Heart left ventricle (tissue), 16 donors: ENCODE results near the gene DHPS. TPM values are rescaled to one million over a fixed set of nuclear protein-coding genes. Genes with fewer than 3 reads are reported as not detected.

Experiments
- ATAC-seq, 4 donors: fragments of 200-7000 bp; cut with Tn5 transposase; one replicate each; pipeline ENCODE4 v1.9.1; 2020 to 2022; ENCODE audit warnings: moderate library complexity in 4 of 4, mild to moderate bottlenecking in 3 of 4, moderate number of reproducible peaks in 1 of 4
- DNase-seq, 5 donors: peaks; one replicate each; pipeline ENCODE4 v3.0.0-alpha.2; 2020
- H3K27ac ChIP-seq, 12 donors: fragments of 200-600 bp; sonication (generic) in 4 of 12; one replicate each; pipeline versions ENCODE4 v1.5.0 to v1.8.0; 2016 to 2022; ENCODE audit warnings: mild to moderate bottlenecking in 2 of 12
- H3K27me3 ChIP-seq, 9 donors: fragments of 200-600 bp; sonication (generic) in 2 of 9; one replicate each; pipeline versions ENCODE4 v1.5.1 to v1.8.0; 2016 to 2022; ENCODE audit warnings: mild to moderate bottlenecking in 3 of 9
- H3K36me3 ChIP-seq, 9 donors: fragments of 200-600 bp; sonication (generic) in 2 of 9; one replicate each; pipeline versions ENCODE4 v1.5.0 to v1.8.0; 2018 to 2022; ENCODE audit warnings: mild to moderate bottlenecking in 2 of 9
- H3K4me1 ChIP-seq, 12 donors: fragments of 200-600 bp; sonication (generic) in 4 of 12; one replicate each; pipeline versions ENCODE4 v1.5.0 to v1.8.0; 2016 to 2022; ENCODE audit warnings: mild to moderate bottlenecking in 3 of 12
- H3K4me3 ChIP-seq, 12 donors: fragments of 200-600 bp; sonication (generic) in 4 of 12; one replicate each; pipeline versions ENCODE4 v1.5.0 to v1.8.0; 2017 to 2022; ENCODE audit warnings: mild to moderate bottlenecking in 9 of 12, moderate library complexity in 4 of 12
- H3K9me3 ChIP-seq, 12 donors: fragments of 200-600 bp; sonication (generic) in 4 of 12; one replicate each; pipeline versions ENCODE4 v1.5.0 to v1.8.0; 2016 to 2022; ENCODE audit warnings: mild to moderate bottlenecking in 1 of 12
- POLR2A ChIP-seq, 2 donors: fragments of 450-650 bp; IDR thresholded peaks; one replicate each; pipeline ENCODE4 v1.6.1; 2017; ENCODE audit warnings: antibody characterized with exemption in 2 of 2, mild to moderate bottlenecking in 2 of 2, moderate library complexity in 2 of 2
- WGBS, 4 donors: extraction: QIAGEN DNeasy Blood & Tissue Kit in 2 of 4; methylation state at CpG; one replicate each; pipeline versions ENCODE4 v1.1.5 to v1.1.7; 2013 to 2018; 5-methylcytosine and 5-hydroxymethylcytosine counted together
- intact Hi-C, 10 donors: fragments of 100-400 bp; cut with DNase I; formaldehyde crosslinking; loops; one replicate each; pipeline versions ENCODE4 v1.11.1 to v1.14.2; 2022
- polyA plus RNA-seq, 2 donors: library from polyadenylated mRNA; stranded (reverse); fragments of 200-250 nt; gene quantifications; one replicate each; pipeline ENCODE4 v1.2.3, GENCODE V29; 2013
- total RNA-seq, 9 donors: library from RNA; depleted of rRNA in 2 of 9; stranded (reverse); fragments of >200 nt in 2 of 9; fragmentation: NEBNext Ultra II Directional in 3 of 9; extraction: Animal tissue kit (Norgen Biotek cat#: 25700) in 3 of 9; gene quantifications; one replicate each; pipeline versions ENCODE4 v1.1.0 to v1.2.4, GENCODE V29; 2016 to 2023
- TF ChIP-seq, protein P1 (sequence below), 12 donors: fragments of 200-600 bp; sonication (generic) in 4 of 12; IDR thresholded peaks; one replicate each; pipeline versions ENCODE4 v1.5.0 to v1.8.0; 2018 to 2022; ENCODE audit warnings: antibody characterized with exemption in 12 of 12, mild to moderate bottlenecking in 5 of 12
- donor health status: ischemic (EF 13 %, LVEDD 7.1; RV severe dilation, severe dysfunction).
- donor health status: healthy with polysubstance abuse.
- donor health status: DM: no; HTN: yes; CAD: no.
- donor health status: DM: no; HTN: no; CAD: no.
- donor health status: ischemic (EF 25% LVEDD 6.9; RV normal size, moderate dysfunction).
- donor health status: ischemic (EF 25% LVEDD 5.7; RV mildly dilated, moderate dysfunction).
- donor health status: healthy.
- donor health status: DM: yes; HTN: yes; CAD: no.
- donor health status: ischemic (EF 35%, LVEDD 5.7; RV mildly dilated, moderate dysfunction).
- donor health status: nonischemic (EF 11% LVEDD 7.7; RV severe dilation, severe dysfunction).
- donor health status: DM: yes; HTN: yes; CAD: no.
- donor health status: PGD.
- donor health status: ischemic (EF 29% LVEDD 5.4; RV normal size, mild dysfunction).
- donor health status: nonischemic (EF 23%, LVEDD 6.1; RV moderate dilation, normal function).

Gene DHPS
- total and polyA plus RNA-seq, 11 donors: 47.6 to 121 (median 55.9) TPM

DNA sequence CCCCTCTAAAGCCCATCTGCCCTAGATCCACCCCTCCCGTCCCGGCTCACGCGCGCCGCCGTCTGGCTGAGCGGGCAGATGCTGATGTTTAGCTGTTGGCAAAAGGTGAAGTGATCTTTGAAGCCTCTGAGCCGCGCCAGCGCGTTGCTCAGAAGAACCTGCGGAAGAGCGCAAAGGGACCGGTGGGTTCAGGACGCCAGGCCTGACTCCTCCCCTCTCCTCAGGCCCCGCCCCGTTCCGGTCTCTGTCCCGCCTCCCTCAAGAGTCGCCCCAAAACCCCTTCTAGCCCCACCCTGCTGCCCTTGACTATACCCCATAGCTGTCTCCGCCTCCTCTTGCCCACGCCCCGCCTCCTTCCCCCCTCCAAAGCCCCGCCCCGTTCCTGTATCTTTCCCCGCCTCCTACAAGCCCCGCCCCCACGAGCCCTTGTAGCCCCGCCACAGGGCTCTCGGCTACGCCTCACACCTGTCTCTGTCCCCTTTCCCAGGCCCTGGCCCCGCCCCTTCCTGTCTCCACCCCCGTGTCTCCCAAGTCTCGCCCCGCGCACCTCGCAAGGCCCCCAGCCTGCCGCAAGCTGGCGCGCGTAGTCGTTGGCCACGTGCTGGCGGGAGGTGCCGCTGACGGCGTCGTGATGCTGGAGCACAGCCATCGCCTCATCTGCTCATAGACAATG, 24.6 kb downstream of the DHPS start:
- peak in 2 of 4 donors; percentile 33 for ATAC-seq
- no peak for TF ChIP-seq POLR2A (IDR thresholded peaks at IDR 0.05)
- intact Hi-C loops: no loop called here
- Histone ChIP-seq H3K4me3 (no peak overlapping the region), H3K27ac (no peak overlapping the region), H3K9me3 (no peaks in the 10 kb centered on the region), H3K36me3 (peaks cover 0 to 87% (median 62%) of the 10 kb centered on the region in 9 donors), H3K27me3 (no peaks in the 10 kb centered on the region), H3K4me1 (no peaks in the 10 kb centered on the region)
- 60 to 69% (median 67%) methylated on average over 50 of the region's 50 CpGs for WGBS, 4 donors
- DNase-seq: no peak

DNA sequence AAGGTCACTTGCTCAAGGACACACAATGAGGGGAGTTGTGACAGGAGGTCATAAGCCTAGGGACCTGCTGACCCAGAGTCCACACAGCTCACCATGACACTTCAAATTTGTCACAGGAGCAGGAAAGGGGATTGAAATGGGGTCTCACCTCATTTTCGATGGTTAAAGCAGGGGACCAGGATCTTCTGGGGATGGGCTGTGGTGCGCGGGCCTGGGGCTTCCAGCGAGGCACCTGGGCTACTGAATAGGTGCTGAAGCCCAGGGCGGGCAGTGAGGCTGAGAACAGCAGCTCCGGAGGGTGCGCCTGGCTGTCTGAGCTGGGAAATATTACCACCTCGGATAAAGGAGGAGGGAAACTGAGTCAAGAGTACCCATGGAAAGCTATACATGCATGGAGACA, 26.1 kb downstream of the DHPS start:
- no peak overlapping the region for H3K4me3 ChIP-seq
- WGBS, 4 donors: 94 to 97% (median 97%) methylated on average over 8 of the region's 8 CpGs
- ATAC-seq (no peak), DNase-seq (no peak)
- H3K27ac ChIP-seq: no peak overlapping the region
- H3K27me3 ChIP-seq: no peaks in the 10 kb centered on the region
- no peak for TF ChIP-seq POLR2A (IDR thresholded peaks at IDR 0.05)
- TF ChIP-seq, protein P1, sequence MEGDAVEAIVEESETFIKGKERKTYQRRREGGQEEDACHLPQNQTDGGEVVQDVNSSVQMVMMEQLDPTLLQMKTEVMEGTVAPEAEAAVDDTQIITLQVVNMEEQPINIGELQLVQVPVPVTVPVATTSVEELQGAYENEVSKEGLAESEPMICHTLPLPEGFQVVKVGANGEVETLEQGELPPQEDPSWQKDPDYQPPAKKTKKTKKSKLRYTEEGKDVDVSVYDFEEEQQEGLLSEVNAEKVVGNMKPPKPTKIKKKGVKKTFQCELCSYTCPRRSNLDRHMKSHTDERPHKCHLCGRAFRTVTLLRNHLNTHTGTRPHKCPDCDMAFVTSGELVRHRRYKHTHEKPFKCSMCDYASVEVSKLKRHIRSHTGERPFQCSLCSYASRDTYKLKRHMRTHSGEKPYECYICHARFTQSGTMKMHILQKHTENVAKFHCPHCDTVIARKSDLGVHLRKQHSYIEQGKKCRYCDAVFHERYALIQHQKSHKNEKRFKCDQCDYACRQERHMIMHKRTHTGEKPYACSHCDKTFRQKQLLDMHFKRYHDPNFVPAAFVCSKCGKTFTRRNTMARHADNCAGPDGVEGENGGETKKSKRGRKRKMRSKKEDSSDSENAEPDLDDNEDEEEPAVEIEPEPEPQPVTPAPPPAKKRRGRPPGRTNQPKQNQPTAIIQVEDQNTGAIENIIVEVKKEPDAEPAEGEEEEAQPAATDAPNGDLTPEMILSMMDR (IDR thresholded peaks at IDR 0.05): no peak
- H3K4me1 ChIP-seq: no peaks in the 10 kb centered on the region
- H3K36me3 ChIP-seq: peaks cover 0 to 86% (median 47%) of the 10 kb centered on the region in 9 donors
- H3K9me3 ChIP-seq: no peaks in the 10 kb centered on the region
- intact Hi-C loops: no loop called here

DNA sequence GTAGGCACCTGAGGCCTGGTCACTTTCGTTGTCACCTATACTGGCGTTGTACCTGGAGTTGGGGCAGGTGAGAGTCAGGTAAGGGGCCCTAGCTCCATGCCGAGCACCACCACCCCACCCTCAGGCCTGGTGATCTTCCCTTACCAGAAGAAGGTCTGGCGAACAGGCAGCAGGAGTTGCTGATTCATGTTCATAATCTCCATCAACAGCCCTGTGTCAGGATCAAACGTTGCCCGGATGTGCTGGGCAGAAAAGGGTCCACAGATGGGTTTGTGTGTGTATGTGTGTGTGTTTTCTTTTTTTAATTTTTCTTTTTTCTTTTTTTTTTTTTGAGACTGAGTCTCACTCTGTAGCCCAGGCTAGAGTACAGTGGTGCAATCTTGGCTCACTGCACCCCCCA, 29.5 kb downstream of the DHPS start:
- no peak overlapping the region for H3K4me3 ChIP-seq
- intact Hi-C loops: no loop called here
- DNase-seq: no peak
- H3K9me3 ChIP-seq: no peaks in the 10 kb centered on the region
- ATAC-seq: no peak
- TF ChIP-seq POLR2A (IDR thresholded peaks at IDR 0.05): no peak
- TF ChIP-seq, protein P1 (IDR thresholded peaks at IDR 0.05): no peak
- 93 to 96% (median 95%) methylated on average over 5 to 6 of the region's 6 CpGs for WGBS, 4 donors
- peaks cover 0 to 54% (median 27%) of the 10 kb centered on the region in 9 donors for H3K36me3 ChIP-seq
- H3K27me3 ChIP-seq: no peaks in the 10 kb centered on the region
- peaks cover 3 to 18% (median 10%) of the 10 kb centered on the region in 12 donors for H3K4me1 ChIP-seq
- H3K27ac ChIP-seq: no peak overlapping the region

DNA sequence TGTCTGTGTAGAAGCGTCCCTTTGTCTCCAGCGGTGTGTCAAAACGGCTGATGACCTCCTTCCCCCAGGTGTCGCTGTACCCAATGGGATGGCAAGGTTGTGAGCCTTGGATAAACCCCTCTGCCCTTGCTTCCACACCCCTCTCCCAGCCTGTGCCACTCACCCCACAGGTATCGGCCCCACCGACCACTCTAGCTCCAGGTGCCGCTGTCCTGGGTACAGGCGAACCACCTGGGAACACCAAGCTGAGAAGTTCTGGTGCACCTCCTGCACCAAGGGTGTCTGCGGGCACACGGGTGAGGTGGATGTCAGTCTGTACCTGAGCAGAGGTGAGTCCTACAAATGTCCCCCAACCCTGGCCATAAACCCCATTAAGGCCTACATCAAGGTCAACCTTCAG, 31.7 kb downstream of the DHPS start:
- TF ChIP-seq POLR2A (IDR thresholded peaks at IDR 0.05): no peak
- TF ChIP-seq, protein P1 (IDR thresholded peaks at IDR 0.05): no peak
- Histone ChIP-seq H3K4me1 (peaks cover 3 to 18% (median 10%) of the 10 kb centered on the region in 12 donors), H3K27me3 (no peaks in the 10 kb centered on the region), H3K36me3 (peaks cover 0 to 32% (median 9%) of the 10 kb centered on the region in 9 donors), H3K9me3 (no peaks in the 10 kb centered on the region), H3K27ac (no peak overlapping the region), H3K4me3 (no peak overlapping the region)
- DNase-seq (no peak), ATAC-seq (no peak)
- 96 to 98% (median 96%) methylated on average over 10 of the region's 10 CpGs for WGBS, 4 donors
- intact Hi-C loops: no loop called here
